IMR-90 (cell line): ENCODE results near the gene PPP3CA. TPM values are rescaled to one million over a fixed set of nuclear protein-coding genes. Genes with fewer than 3 reads are reported as not detected.

Source experiments
- ATAC-seq: fragments of 200-7000 bp; cut with Tn5 transposase; 2 replicates; pipeline ENCODE4 v1.9.1; 2020; ENCODE audit warnings: low read depth, mild to moderate bottlenecking, moderate library complexity
- BruUV-seq: library from RNA; stranded (reverse); fragments of 400-500 nt; replicated peaks from 2 replicates; lab custom pipeline; 2021; lab: Mats Ljungman, UMichigan
- CTCF ChIA-PET: fragments of 300-600 bp; formaldehyde crosslinking; extraction: SDS; loops from one replicate; lab custom pipeline; 2021; ENCODE audit warnings: antibody characterized with exemption; lab: Yijun Ruan, JAX
- POLR2A ChIA-PET: fragments of 300-600 bp; sonication (Branson Sonifier 250); formaldehyde crosslinking; loops from one replicate; lab custom pipeline; 2022; ENCODE audit warnings: antibody characterized with exemption; ENCODE audit not compliant: unreplicated experiment; lab: Charles Lee
- DNase-seq: peaks from one replicate; pipeline ENCODE4 v3.0.0; 2013
- H2AFZ ChIP-seq: replicated peaks from 2 replicates; pipeline ENCODE3; 2013; ENCODE audit warnings: low read length, mild to moderate bottlenecking; ENCODE audit not compliant: poor library complexity
- H2AK5ac ChIP-seq: 2 replicates; pipeline ENCODE4 v1.6.1; 2013; ENCODE audit warnings: low read depth, low read length, inconsistent platforms
- H2AK9ac ChIP-seq: replicated peaks from 2 replicates; pipeline ENCODE3; 2013; ENCODE audit warnings: mild to moderate bottlenecking, low read depth, low read length, moderate library complexity; ENCODE audit not compliant: poor library complexity
- H2BK120ac ChIP-seq: 2 replicates; pipeline ENCODE4 v1.6.1; 2013; ENCODE audit warnings: low read depth, low read length, inconsistent platforms
- H2BK15ac ChIP-seq: 3 replicates; pipeline ENCODE4 v1.6.1; 2013; ENCODE audit warnings: low read depth, low read length, inconsistent platforms
- H2BK20ac ChIP-seq: 2 replicates; pipeline ENCODE4 v1.6.1; 2013; ENCODE audit warnings: low read depth, mild to moderate bottlenecking, inconsistent platforms, low read length, moderate library complexity
- H2BK5ac ChIP-seq: 2 replicates; pipeline ENCODE4 v1.6.1; 2013; ENCODE audit warnings: mild to moderate bottlenecking, low read depth, low read length, inconsistent platforms; ENCODE audit not compliant: poor library complexity, severe bottlenecking
- H3K14ac ChIP-seq: replicated peaks from 2 replicates; pipeline ENCODE4 v1.6.1; 2013; ENCODE audit warnings: low read depth, low read length, inconsistent platforms
- H3K18ac ChIP-seq: 2 replicates; pipeline ENCODE4 v1.6.1; 2013; ENCODE audit warnings: low read depth, low read length, control low read depth
- H3K23ac ChIP-seq: 2 replicates; pipeline ENCODE4 v1.6.1; 2013; ENCODE audit warnings: low read depth, low read length, inconsistent platforms
- H3K27ac ChIP-seq: 2 replicates; pipeline ENCODE4 v1.5.1; 2013; ENCODE audit warnings: mild to moderate bottlenecking, control low read depth, low read length; ENCODE audit not compliant: insufficient read depth
- H3K27me3 ChIP-seq: 2 replicates; pipeline ENCODE4 v1.6.1; 2013; ENCODE audit warnings: low read length; ENCODE audit not compliant: control insufficient read depth, insufficient read depth
- H3K36me3 ChIP-seq: 2 replicates; pipeline ENCODE4 v1.6.1; 2013; ENCODE audit warnings: low read length, mixed read lengths; ENCODE audit not compliant: control insufficient read depth, insufficient read depth
- H3K4ac ChIP-seq: 2 replicates; pipeline ENCODE4 v1.6.1; 2013; ENCODE audit warnings: low read depth, low read length, inconsistent platforms
- H3K4me1 ChIP-seq: 2 replicates; pipeline ENCODE4 v1.6.1; 2013; ENCODE audit warnings: low read length, mixed read lengths; ENCODE audit not compliant: control insufficient read depth, insufficient read depth
- H3K4me2 ChIP-seq: 2 replicates; pipeline ENCODE4 v1.6.1; 2013; ENCODE audit warnings: low read depth, mild to moderate bottlenecking, control low read depth, low read length, moderate library complexity
- H3K4me3 ChIP-seq: 2 replicates; pipeline ENCODE4 v1.5.1; 2013; ENCODE audit warnings: low read depth, mild to moderate bottlenecking, control low read depth, low read length, moderate library complexity; ENCODE audit not compliant: insufficient read depth
- H3K56ac ChIP-seq: 2 replicates; pipeline ENCODE4 v1.6.1; 2013; ENCODE audit warnings: low read length, inconsistent platforms; ENCODE audit not compliant: insufficient read depth; ENCODE audit errors: extremely low read depth
- H3K79me1 ChIP-seq, 2 experiments: 2 replicates each; pipeline ENCODE4 v1.6.1; 2013; ENCODE audit warnings: low read length in 2 of 2, inconsistent platforms in 1 of 2, low read depth in 1 of 2
- H3K9ac ChIP-seq: 2 replicates; pipeline ENCODE4 v1.6.1; 2013; ENCODE audit warnings: low read depth, low read length, control low read depth
- H3K9me1 ChIP-seq: 2 replicates; pipeline ENCODE4 v1.6.1; 2013; ENCODE audit warnings: low read length, inconsistent platforms; ENCODE audit not compliant: insufficient read depth
- H3K9me3 ChIP-seq: 2 replicates; pipeline ENCODE4 v1.6.1; 2013; ENCODE audit warnings: low read length; ENCODE audit not compliant: control insufficient read depth, insufficient read depth
- H4K20me1 ChIP-seq: 2 replicates; pipeline ENCODE4 v1.6.1; 2013; ENCODE audit warnings: low read length, inconsistent platforms; ENCODE audit not compliant: insufficient read depth
- H4K5ac ChIP-seq: 2 replicates; pipeline ENCODE4 v1.6.1; 2013; ENCODE audit warnings: mild to moderate bottlenecking, low read depth, low read length, control low read depth
- H4K8ac ChIP-seq, 2 experiments: 2 replicates each; pipeline ENCODE4 v1.6.1; 2013; ENCODE audit warnings: low read depth in 2 of 2, low read length in 2 of 2, control low read depth in 1 of 2, inconsistent platforms in 1 of 2
- H4K91ac ChIP-seq: 2 replicates; pipeline ENCODE4 v1.6.1; 2013; ENCODE audit warnings: low read depth, low read length, inconsistent platforms; ENCODE audit not compliant: insufficient read depth
- BHLHE40 ChIP-seq: fragments of 150-350 bp; IDR thresholded peaks from 2 replicates; pipeline ENCODE4 v1.6.1; 2016; ENCODE audit warnings: mild to moderate bottlenecking, low read depth, low read length
- CEBPB ChIP-seq: IDR thresholded peaks from 2 replicates; pipeline ENCODE4 v1.6.1; 2012; ENCODE audit warnings: low read depth, low read length, improper control_type of control experiment
- CHD1 ChIP-seq: IDR thresholded peaks from 2 replicates; pipeline ENCODE4 v1.6.1; 2012; ENCODE audit warnings: low read depth, low read length, improper control_type of control experiment
- FOS ChIP-seq: fragments of 150-350 bp; IDR thresholded peaks from 2 replicates; pipeline ENCODE4 v1.6.1; 2016; ENCODE audit warnings: low read depth, low read length
- MAFK ChIP-seq: IDR thresholded peaks from 2 replicates; pipeline ENCODE4 v1.6.1; 2012; ENCODE audit warnings: low read depth, low read length, improper control_type of control experiment
- MAZ ChIP-seq: IDR thresholded peaks from 2 replicates; pipeline ENCODE4 v1.6.1; 2012; ENCODE audit warnings: low read depth, mild to moderate bottlenecking, low read length, improper control_type of control experiment, moderate library complexity, borderline replicate concordance
- MXI1 ChIP-seq: IDR thresholded peaks from 2 replicates; pipeline ENCODE4 v1.6.1; 2012; ENCODE audit warnings: low read depth, mild to moderate bottlenecking, low read length, moderate library complexity, borderline replicate concordance
- NFE2L2 ChIP-seq: fragments of 150-350 bp; IDR thresholded peaks from 2 replicates; pipeline ENCODE4 v1.6.1; 2016; ENCODE audit warnings: low read depth, mild to moderate bottlenecking, low read length
- POLR2A ChIP-seq: IDR thresholded peaks from 2 replicates; pipeline ENCODE4 v1.6.1; 2012; ENCODE audit warnings: mild to moderate bottlenecking, low read depth, low read length
- RAD21 ChIP-seq: IDR thresholded peaks from 2 replicates; pipeline ENCODE4 v1.6.1; 2012; ENCODE audit warnings: low read length, improper control_type of control experiment
- RCOR1 ChIP-seq: IDR thresholded peaks from 2 replicates; pipeline ENCODE4 v1.6.1; 2012; ENCODE audit warnings: mild to moderate bottlenecking, low read length, improper control_type of control experiment; ENCODE audit not compliant: insufficient replicate concordance
- RFX5 ChIP-seq: IDR thresholded peaks from 2 replicates; pipeline ENCODE4 v1.8.0; 2012; ENCODE audit warnings: low read depth, mild to moderate bottlenecking, low read length, moderate library complexity
- SMC3 ChIP-seq: fragments of 150-350 bp; IDR thresholded peaks from 2 replicates; pipeline ENCODE4 v1.6.1; 2016; ENCODE audit warnings: low read depth, mild to moderate bottlenecking, antibody characterized with exemption, low read length, moderate library complexity
- USF2 ChIP-seq: fragments of 150-350 bp; IDR thresholded peaks from 2 replicates; pipeline ENCODE4 v1.6.1; 2017; ENCODE audit warnings: mild to moderate bottlenecking, antibody characterized with exemption, low read length, low read depth
- WGBS, 2 experiments: methylation state at CpG; one replicate each; pipeline versions ENCODE4 v1.1.5 to v1.1.7; 2013; ENCODE audit warnings: missing lambda C conversion rate in 2 of 2; ENCODE audit not compliant: insufficient read length in 1 of 2; ENCODE audit errors: extremely low coverage in 2 of 2; 5-methylcytosine and 5-hydroxymethylcytosine counted together
- dilution Hi-C: fragments of 300-500 bp; cut with HindIII; formaldehyde crosslinking; loops from one replicate; pipeline ENCODE4 v1.14.3; 2018; ENCODE audit warnings: low sequenced_read_pairs; ENCODE audit not compliant: unreplicated experiment
- in situ Hi-C: fragments of 300-500 bp; cut with MboI; formaldehyde crosslinking; loops from 3 replicates; pipeline ENCODE4 v1.14.3; 2019; ENCODE audit warnings: low sequenced_read_pairs, inconsistent platforms, mixed read lengths
- intact Hi-C: fragments of 100-400 bp; cut with micrococcal nuclease; formaldehyde crosslinking; loops from 2 replicates; pipeline ENCODE4 v1.10.0; 2022
- polyA plus RNA-seq, 3 experiments: library from polyadenylated mRNA; depleted of rRNA; stranded (reverse); fragments of >200 nt; gene quantifications; 2 replicates each; pipeline ENCODE4 v1.2.3, GENCODE V29; 2012; ENCODE audit warnings: low replicate concordance in 1 of 3
- total RNA-seq: library from RNA; depleted of rRNA; stranded (reverse); fragments of >200 nt; gene quantifications from 2 replicates; pipeline ENCODE4 v1.2.3, GENCODE V29; 2012
- TF ChIP-seq, protein P1 (sequence below): fragments of 150-350 bp; IDR thresholded peaks from 2 replicates; pipeline ENCODE4 v1.6.1; 2016; ENCODE audit warnings: low read depth, mild to moderate bottlenecking, low read length, moderate library complexity, borderline replicate concordance
- TF ChIP-seq, protein P2 (sequence below): conservative IDR thresholded peaks from 2 replicates; pipeline ENCODE4 v1.5.1; 2012; ENCODE audit warnings: mild to moderate bottlenecking, low read depth, low read length, improper control_type of control experiment

Gene PPP3CA
- total and polyA plus RNA-seq, 2 of the 4 experiments (the other 2 are of a cell fraction): 14.5 to 48.6 TPM

DNA sequence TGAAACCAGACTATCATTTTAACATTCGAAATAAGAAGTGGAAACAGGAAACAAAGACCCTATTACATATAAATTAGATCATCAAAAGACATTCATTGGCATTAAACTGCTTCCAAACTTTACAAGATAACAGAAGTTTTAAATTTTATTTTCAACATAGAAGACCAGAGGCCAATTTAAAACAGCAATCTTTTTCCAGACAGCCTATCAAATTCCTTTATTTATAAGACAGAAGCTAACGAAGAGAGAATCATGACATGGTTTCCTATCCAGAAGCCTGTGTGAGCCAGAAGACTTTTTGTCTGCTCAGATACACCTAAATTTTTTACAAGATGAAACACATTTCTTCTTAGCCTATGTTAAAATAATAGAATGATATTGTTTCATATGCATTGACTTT, 291.9 kb downstream of the PPP3CA start:
- 100% methylated on average over 1 of the region's 2 CpGs; no CpG with 5 or more reads in 1 of the 2 experiments for WGBS, 2 experiments
- POLR2A ChIA-PET: no interaction called here

More for the DNA sequence above, 291.9 kb downstream of the PPP3CA start:
- no peak overlapping the region for H3K4me2 ChIP-seq
- no peak overlapping the region for H3K18ac ChIP-seq
- ATAC-seq (no peak), DNase-seq (no peak)
- no peak overlapping the region for H2AK9ac ChIP-seq
- no peaks in the 10 kb centered on the region for H3K79me1 ChIP-seq
- intact Hi-C loops: no loop called here
- no TSS peak for BruUV-seq
- H2BK15ac ChIP-seq: no peak overlapping the region
- H3K4ac ChIP-seq: no peak overlapping the region
- H3K14ac ChIP-seq: no peak overlapping the region
- H3K36me3 ChIP-seq: no peaks in the 10 kb centered on the region
- no peaks in the 10 kb centered on the region for H4K20me1 ChIP-seq
- no peaks in the 10 kb centered on the region for H3K9me3 ChIP-seq
- H3K27me3 ChIP-seq: no peaks in the 10 kb centered on the region
- no peak for TF ChIP-seq NFE2L2
- no peak for TF ChIP-seq MAFK
- TF ChIP-seq USF2: no peak
- no peak for TF ChIP-seq BHLHE40
- TF ChIP-seq, protein P1, sequence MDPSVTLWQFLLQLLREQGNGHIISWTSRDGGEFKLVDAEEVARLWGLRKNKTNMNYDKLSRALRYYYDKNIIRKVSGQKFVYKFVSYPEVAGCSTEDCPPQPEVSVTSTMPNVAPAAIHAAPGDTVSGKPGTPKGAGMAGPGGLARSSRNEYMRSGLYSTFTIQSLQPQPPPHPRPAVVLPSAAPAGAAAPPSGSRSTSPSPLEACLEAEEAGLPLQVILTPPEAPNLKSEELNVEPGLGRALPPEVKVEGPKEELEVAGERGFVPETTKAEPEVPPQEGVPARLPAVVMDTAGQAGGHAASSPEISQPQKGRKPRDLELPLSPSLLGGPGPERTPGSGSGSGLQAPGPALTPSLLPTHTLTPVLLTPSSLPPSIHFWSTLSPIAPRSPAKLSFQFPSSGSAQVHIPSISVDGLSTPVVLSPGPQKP: no peak
- no peak for TF ChIP-seq CHD1
- TF ChIP-seq, protein P2, sequence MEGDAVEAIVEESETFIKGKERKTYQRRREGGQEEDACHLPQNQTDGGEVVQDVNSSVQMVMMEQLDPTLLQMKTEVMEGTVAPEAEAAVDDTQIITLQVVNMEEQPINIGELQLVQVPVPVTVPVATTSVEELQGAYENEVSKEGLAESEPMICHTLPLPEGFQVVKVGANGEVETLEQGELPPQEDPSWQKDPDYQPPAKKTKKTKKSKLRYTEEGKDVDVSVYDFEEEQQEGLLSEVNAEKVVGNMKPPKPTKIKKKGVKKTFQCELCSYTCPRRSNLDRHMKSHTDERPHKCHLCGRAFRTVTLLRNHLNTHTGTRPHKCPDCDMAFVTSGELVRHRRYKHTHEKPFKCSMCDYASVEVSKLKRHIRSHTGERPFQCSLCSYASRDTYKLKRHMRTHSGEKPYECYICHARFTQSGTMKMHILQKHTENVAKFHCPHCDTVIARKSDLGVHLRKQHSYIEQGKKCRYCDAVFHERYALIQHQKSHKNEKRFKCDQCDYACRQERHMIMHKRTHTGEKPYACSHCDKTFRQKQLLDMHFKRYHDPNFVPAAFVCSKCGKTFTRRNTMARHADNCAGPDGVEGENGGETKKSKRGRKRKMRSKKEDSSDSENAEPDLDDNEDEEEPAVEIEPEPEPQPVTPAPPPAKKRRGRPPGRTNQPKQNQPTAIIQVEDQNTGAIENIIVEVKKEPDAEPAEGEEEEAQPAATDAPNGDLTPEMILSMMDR: no peak
- TF ChIP-seq RAD21: no peak
- TF ChIP-seq FOS: no peak
- no peak for TF ChIP-seq POLR2A
- no peak for TF ChIP-seq RCOR1
- no peak for TF ChIP-seq RFX5
- no peak for TF ChIP-seq CEBPB
- TF ChIP-seq SMC3: no peak
- no peak for TF ChIP-seq MAZ
- TF ChIP-seq MXI1: no peak
- no peak overlapping the region for H3K4me3 ChIP-seq
- no peak overlapping the region for H4K8ac ChIP-seq
- no peak overlapping the region for H2AFZ ChIP-seq
- dilution Hi-C loops: no loop called here
- H4K91ac ChIP-seq: no peak overlapping the region
- H2AK5ac ChIP-seq: no peak overlapping the region
- no peak overlapping the region for H4K5ac ChIP-seq
- H3K23ac ChIP-seq: no peak overlapping the region
- no peak overlapping the region for H2BK20ac ChIP-seq
- H2BK5ac ChIP-seq: no peak overlapping the region
- H2BK120ac ChIP-seq: no peak overlapping the region
- H3K27ac ChIP-seq: no peak overlapping the region
- CTCF ChIA-PET: no interaction called here
- H3K9me1 ChIP-seq: no peaks in the 10 kb centered on the region
- no peaks in the 10 kb centered on the region for H3K4me1 ChIP-seq
- in situ Hi-C loops: no loop called here
- no peak overlapping the region for H3K9ac ChIP-seq
- H3K56ac ChIP-seq: no peak overlapping the region
